GM03348 (cell line): ENCODE data around the gene NFIB.

Experiments
- DNase-seq: peaks from one replicate; pipeline ENCODE4 v3.0.0; 2012; ENCODE audit warnings: low spot score

NFIB gene

GRCh38 chr9:14318934-14319580 is 5.1 kb upstream of the NFIB start:
- DNase-seq, result no peak

GRCh38 chr9:14318361-14318760 is 4.4 kb upstream of the NFIB start:
- no peak for DNase-seq

- DNase-seq, result no peak
These were observed 3.9 kb upstream of the NFIB start for GRCh38 chr9:14317667-14318320.

- DNase-seq, result no peak
These were observed 2.8 kb upstream of the NFIB start for GRCh38 chr9:14316602-14317300.

GRCh38 chr9:14315875-14316601 is 2.1 kb upstream of the NFIB start:
- peak; percentile 14 for DNase-seq

GRCh38 chr9:14314929-14315874 is 1.3 kb upstream of the NFIB start:
- peak; percentile 79 for DNase-seq

GRCh38 chr9:14314424-14314928 is 535 bp upstream of the NFIB start:
- peak; percentile 71 for DNase-seq

- peak; percentile 28 for DNase-seq
These were observed 482 bp downstream of the NFIB start for GRCh38 chr9:14313378-14313940.

- DNase-seq, result peak; percentile 35
These were observed 1.1 kb downstream of the NFIB start for GRCh38 chr9:14312719-14313377.

- no peak for DNase-seq
These were observed 1.8 kb downstream of the NFIB start for GRCh38 chr9:14311956-14312685.

GRCh38 chr9:14311171-14311949 is 2.6 kb downstream of the NFIB start:
- no peak for DNase-seq

GRCh38 chr9:14310311-14310710 is 3.6 kb downstream of the NFIB start:
- no peak for DNase-seq

- DNase-seq, result no peak
These were observed 4.5 kb downstream of the NFIB start for GRCh38 chr9:14309403-14309802.

GRCh38 chr9:14308853-14309145 is 5.1 kb downstream of the NFIB start:
- no peak for DNase-seq

- DNase-seq, result no peak
These were observed 5.7 kb downstream of the NFIB start for GRCh38 chr9:14307989-14308852.

- DNase-seq, result no peak
These were observed 7.0 kb downstream of the NFIB start for GRCh38 chr9:14306672-14307660.

GRCh38 chr9:14306188-14306587 is 7.8 kb downstream of the NFIB start:
- DNase-seq, result no peak
